Upper lobe of left lung (tissue), 6 donors: ENCODE measurements around the gene TYW3. TPM values are rescaled to one million over a fixed set of nuclear protein-coding genes. Genes with fewer than 3 reads are reported as not detected.

Source experiments
- ATAC-seq, 2 donors: fragments of 200-7000 bp; cut with Tn5 transposase; one replicate each; pipeline ENCODE4 v1.9.1; 2022; ENCODE audit warnings: mild to moderate bottlenecking in 2 of 2, moderate library complexity in 2 of 2; ENCODE audit not compliant: low FRiP score in 2 of 2
- DNase-seq, 2 donors: peaks; one replicate each; pipeline ENCODE4 v3.0.0-alpha.2; 2019 to 2020
- H3K27ac ChIP-seq, 4 donors: fragments of 200-600 bp; sonication (generic); one replicate each; pipeline ENCODE4 v1.5.1; 2016 to 2019
- H3K27me3 ChIP-seq, 4 donors: fragments of 200-600 bp; sonication (generic); one replicate each; pipeline ENCODE4 v1.5.1; 2017 to 2019
- H3K36me3 ChIP-seq, 4 donors: fragments of 200-600 bp; sonication (generic); one replicate each; pipeline ENCODE4 v1.5.1; 2016 to 2019
- H3K4me1 ChIP-seq, 4 donors: fragments of 200-600 bp; sonication (generic); one replicate each; pipeline ENCODE4 v1.5.1; 2018 to 2019
- H3K4me3 ChIP-seq, 4 donors: fragments of 200-600 bp; sonication (generic); one replicate each; pipeline ENCODE4 v1.5.1; 2017 to 2019; ENCODE audit warnings: mild to moderate bottlenecking in 2 of 4, moderate library complexity in 1 of 4
- H3K9me3 ChIP-seq, 4 donors: fragments of 200-600 bp; sonication (generic); one replicate each; pipeline ENCODE4 v1.5.1; 2018 to 2019
- CTCF ChIP-seq, 6 experiments: fragments of 450-650 bp in 4 of 6; fragments of 200-600 bp in 2 of 6; sonication (generic) in 2 of 6; IDR thresholded peaks; one replicate each; pipeline ENCODE4 v1.5.1; 2016 to 2019; ENCODE audit warnings: antibody characterized with exemption in 6 of 6
- EP300 ChIP-seq, 4 donors: sonication (generic); formaldehyde crosslinking; IDR thresholded peaks; one replicate each; pipeline ENCODE4 v1.5.1; 2017; ENCODE audit warnings: antibody characterized with exemption in 4 of 4, control low read depth in 2 of 4
- POLR2A ChIP-seq, 4 donors: fragments of 450-650 bp; IDR thresholded peaks; one replicate each; pipeline ENCODE4 v1.5.1; 2016 to 2017; ENCODE audit warnings: antibody characterized with exemption in 4 of 4, mild to moderate bottlenecking in 2 of 4
- POLR2AphosphoS5 ChIP-seq, 2 donors: sonication (generic); formaldehyde crosslinking; IDR thresholded peaks; one replicate each; pipeline ENCODE4 v1.5.1; 2017; ENCODE audit warnings: antibody characterized with exemption in 2 of 2
- WGBS, 2 donors: methylation state at CpG; one replicate each; pipeline ENCODE4 v1.1.5; 2017 to 2018; 5-methylcytosine and 5-hydroxymethylcytosine counted together
- total RNA-seq, 6 donors: library from RNA; depleted of rRNA in 4 of 6; stranded (reverse); fragments of >200 nt in 4 of 6; gene quantifications; one replicate each; pipeline versions ENCODE4 v1.1.0 to v1.2.1, GENCODE V29; 2016 to 2021
- donor health status: DM: no; HTN: no; CAD: no; lungs with moderate emphysema.
- donor health status: DM: no; HTN: yes; CAD: no; lungs with severe emphysema.

The TYW3 gene
- total RNA-seq, 6 donors from 2014 or later = 3.1 to 18.0 (median 14.2) TPM

- no peaks in the 10 kb centered on the region for H3K4me1 ChIP-seq
- H3K4me3 ChIP-seq = no peak overlapping the region
- no peaks in the 10 kb centered on the region for H3K36me3 ChIP-seq
- H3K27ac ChIP-seq = no peak overlapping the region
- WGBS, 2 donors = 86 to 93% methylated on average over 1 of the region's 1 CpG
- ATAC-seq = no peak
- TF ChIP-seq EP300 (IDR thresholded peaks at IDR 0.05) (no peak), POLR2A (IDR thresholded peaks at IDR 0.05) (no peak), POLR2AphosphoS5 (IDR thresholded peaks at IDR 0.05) (no peak), CTCF (IDR thresholded peaks at IDR 0.05) (no peak)
- H3K27me3 ChIP-seq = no peaks in the 10 kb centered on the region
- DNase-seq = no peak
- H3K9me3 ChIP-seq = no peaks in the 10 kb centered on the region
These were observed 44.6 kb downstream of the TYW3 start for GRCh38 chr1:74777525-74777924.

- Histone ChIP-seq H3K27me3 (no peaks in the 10 kb centered on the region), H3K27ac (no peak overlapping the region), H3K4me1 (no peaks in the 10 kb centered on the region), H3K9me3 (no peaks in the 10 kb centered on the region), H3K4me3 (no peak overlapping the region), H3K36me3 (no peaks in the 10 kb centered on the region)
- no peak for ATAC-seq
- TF ChIP-seq POLR2AphosphoS5 (IDR thresholded peaks at IDR 0.05) (no peak), POLR2A (IDR thresholded peaks at IDR 0.05) (no peak), EP300 (IDR thresholded peaks at IDR 0.05) (no peak), CTCF (IDR thresholded peaks at IDR 0.05) (no peak)
- no peak for DNase-seq
These were observed 46.8 kb downstream of the TYW3 start for GRCh38 chr1:74779750-74780149.

GRCh38 chr1:74780594-74780993, 47.6 kb downstream of the TYW3 start:
- Histone ChIP-seq H3K4me3 (no peak overlapping the region), H3K27ac (no peak overlapping the region), H3K27me3 (no peaks in the 10 kb centered on the region), H3K9me3 (no peaks in the 10 kb centered on the region), H3K4me1 (no peaks in the 10 kb centered on the region), H3K36me3 (no peaks in the 10 kb centered on the region)
- 36 to 43% methylated on average over 2 of the region's 2 CpGs for WGBS, 2 donors
- DNase-seq (no peak), ATAC-seq (no peak)
- TF ChIP-seq CTCF (IDR thresholded peaks at IDR 0.05) = no peak
- no peak for TF ChIP-seq POLR2AphosphoS5 (IDR thresholded peaks at IDR 0.05)
- TF ChIP-seq POLR2A (IDR thresholded peaks at IDR 0.05) = no peak
- TF ChIP-seq EP300 (IDR thresholded peaks at IDR 0.05) = no peak

GRCh38 chr1:74785944-74786343, 53.0 kb downstream of the TYW3 start:
- H3K27me3 ChIP-seq = no peaks in the 10 kb centered on the region
- H3K4me3 ChIP-seq = no peak overlapping the region
- no peak for TF ChIP-seq POLR2AphosphoS5 (IDR thresholded peaks at IDR 0.05)
- TF ChIP-seq EP300 (IDR thresholded peaks at IDR 0.05) = no peak
- TF ChIP-seq CTCF (IDR thresholded peaks at IDR 0.05) = no peak
- no peak for TF ChIP-seq POLR2A (IDR thresholded peaks at IDR 0.05)
- no peaks in the 10 kb centered on the region for H3K9me3 ChIP-seq
- no peak for DNase-seq
- ATAC-seq = no peak
- H3K36me3 ChIP-seq = no peaks in the 10 kb centered on the region
- H3K4me1 ChIP-seq = no peaks in the 10 kb centered on the region
- H3K27ac ChIP-seq = no peak overlapping the region

GRCh38 chr1:74790453-74790852, 57.5 kb downstream of the TYW3 start:
- DNase-seq = no peak
- H3K4me3 ChIP-seq = no peak overlapping the region
- no peak for TF ChIP-seq CTCF (IDR thresholded peaks at IDR 0.05)
- TF ChIP-seq EP300 (IDR thresholded peaks at IDR 0.05) = no peak
- no peak for TF ChIP-seq POLR2A (IDR thresholded peaks at IDR 0.05)
- TF ChIP-seq POLR2AphosphoS5 (IDR thresholded peaks at IDR 0.05) = no peak
- H3K27me3 ChIP-seq = no peaks in the 10 kb centered on the region
- no peaks in the 10 kb centered on the region for H3K9me3 ChIP-seq
- H3K4me1 ChIP-seq = no peaks in the 10 kb centered on the region
- H3K27ac ChIP-seq = no peak overlapping the region
- no peaks in the 10 kb centered on the region for H3K36me3 ChIP-seq
- no peak for ATAC-seq
